Pancreas (tissue), 10 donors: ENCODE measurements around the gene AGPAT2. TPM values are rescaled to one million over a fixed set of nuclear protein-coding genes. Genes with fewer than 3 reads are reported as not detected.
A peak's percentile ranks its signal among the peaks of the same experiment; 100 is the strongest.

Source experiments
- ATAC-seq, 4 donors: fragments of 200-7000 bp; cut with Tn5 transposase; one replicate each; pipeline versions ENCODE4 v1.8.0 to v1.9.1; 2020; ENCODE audit warnings: mild to moderate bottlenecking in 4 of 4, moderate library complexity in 4 of 4
- DNase-seq, 6 donors: peaks; one replicate each; pipeline ENCODE4 v3.0.0-alpha.2; 2020
- FAIRE-seq: peaks from 2 replicates; lab custom pipeline; 2012; peaks lifted over from hg19 to GRCh38; lab: Jason Lieb, UNC
- H3K27ac ChIP-seq, 4 donors: fragments of 200-600 bp; sonication (generic); 1 replicate in 3 of 4; 2 replicates in 1 of 4; pipeline versions ENCODE4 v1.5.0 to v1.8.0; 2020
- H3K27me3 ChIP-seq, 4 donors: fragments of 200-600 bp; one replicate each; pipeline ENCODE4 v1.8.0; 2021
- H3K36me3 ChIP-seq, 3 donors: fragments of 200-600 bp; sonication (generic) in 1 of 3; one replicate each; pipeline versions ENCODE4 v1.5.0 to v1.8.0; 2020 to 2021
- H3K4me1 ChIP-seq, 3 donors: fragments of 200-600 bp; one replicate each; pipeline ENCODE4 v1.8.0; 2021
- H3K4me3 ChIP-seq, 4 donors: fragments of 200-600 bp; sonication (generic) in 2 of 4; one replicate each; pipeline versions ENCODE4 v1.5.0 to v1.8.0; 2020 to 2021
- H3K9me3 ChIP-seq, 4 donors: fragments of 200-600 bp; one replicate each; pipeline ENCODE4 v1.8.0; 2021
- WGBS, 2 donors: extraction: QIAGEN DNeasy Blood & Tissue Kit; methylation state at CpG; one replicate each; pipeline ENCODE4 v1.1.7; 2013; 5-methylcytosine and 5-hydroxymethylcytosine counted together
- intact Hi-C, 3 donors: fragments of 100-400 bp; cut with DNase I; formaldehyde crosslinking; loops; one replicate each; pipeline versions ENCODE4 v1.11.1 to v1.14.2; 2022
- polyA plus RNA-seq, 2 donors: library from polyadenylated mRNA; stranded (reverse); fragments of 200-250 nt; gene quantifications; one replicate each; pipeline ENCODE4 v1.2.3, GENCODE V29; 2013
- total RNA-seq, 6 donors: library from RNA; stranded (reverse); fragmentation: NEBNext Ultra II Directional in 4 of 6; extraction: Animal tissue kit (Norgen Biotek cat#: 25700) in 4 of 6; gene quantifications; one replicate each; pipeline versions ENCODE4 v1.2.1 to v1.2.4, GENCODE V29; 2021 to 2023
- TF ChIP-seq, protein P1 (sequence below), 4 donors: fragments of 200-600 bp; sonication (generic) in 3 of 4; IDR thresholded peaks; one replicate each; pipeline versions ENCODE4 v1.5.0 to v1.8.0; 2021; ENCODE audit warnings: antibody characterized with exemption in 4 of 4
- donor health status: healthy with polysubstance abuse.
- donor health status: DM: no; HTN: no; CAD: no; lungs with moderate emphysema.
- donor health status: DM: no; HTN: no; CAD: no.
- donor health status: control.
- donor health status: control.
- donor health status: Bipolar disorder and iron deficiency.
- donor health status: DM: yes; HTN: yes; CAD: no.
- donor health status: DM: no; HTN: no; CAD: no.
- donor health status: DM: no; HTN: no; CAD: no.
- donor health status: DM: yes; HTN: yes; CAD: no.

The AGPAT2 gene
- total and polyA plus RNA-seq, 8 donors = 57.0 to 158 (median 82.7) TPM

DNA sequence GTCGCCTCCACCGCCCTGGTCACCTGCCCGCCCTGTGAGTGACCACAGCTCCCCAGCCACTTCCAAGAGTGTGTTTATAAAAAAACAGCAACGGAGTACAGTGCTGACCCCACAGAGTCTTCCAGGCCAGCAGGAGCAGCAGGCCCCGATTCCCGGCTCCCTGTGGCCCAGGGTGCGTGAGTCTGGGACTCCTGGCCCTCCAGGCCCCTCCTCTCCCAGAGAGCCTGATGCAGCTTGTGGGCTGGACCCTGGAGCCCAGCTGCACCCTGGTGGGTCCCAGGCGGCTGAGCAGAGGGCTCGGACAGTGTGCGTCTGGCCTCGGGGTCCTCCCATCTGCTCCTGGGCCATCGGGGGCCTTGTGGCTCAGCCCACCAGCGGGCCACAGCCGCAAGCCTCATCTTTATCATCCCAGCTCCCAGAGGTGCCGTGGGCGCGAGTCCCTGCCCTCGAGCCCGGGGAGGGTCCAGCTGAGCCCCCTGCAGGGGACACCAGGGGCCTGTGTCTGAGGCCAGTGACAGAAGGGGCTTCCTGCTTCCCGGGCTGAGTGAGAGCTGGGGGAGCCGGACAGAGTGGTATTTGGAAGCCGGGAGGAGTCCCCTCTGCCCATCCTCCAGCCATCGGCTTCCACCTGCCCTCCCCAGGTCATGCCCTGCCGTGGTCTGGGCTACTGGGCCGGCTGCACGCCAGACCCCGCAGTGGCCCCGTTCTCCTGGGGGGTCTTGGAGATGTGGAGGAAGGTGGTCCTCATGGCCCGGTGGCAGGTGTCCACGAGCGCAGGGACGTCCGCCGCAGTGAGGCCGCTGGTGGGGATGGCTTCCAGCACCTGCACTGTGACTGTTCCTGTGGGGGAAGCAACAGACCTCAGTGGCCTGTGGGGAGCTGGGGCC lies 13.9 kb downstream of the AGPAT2 start:
- FAIRE-seq (no peak), ATAC-seq (no peak), DNase-seq (no peak)
- TF ChIP-seq, protein P1, sequence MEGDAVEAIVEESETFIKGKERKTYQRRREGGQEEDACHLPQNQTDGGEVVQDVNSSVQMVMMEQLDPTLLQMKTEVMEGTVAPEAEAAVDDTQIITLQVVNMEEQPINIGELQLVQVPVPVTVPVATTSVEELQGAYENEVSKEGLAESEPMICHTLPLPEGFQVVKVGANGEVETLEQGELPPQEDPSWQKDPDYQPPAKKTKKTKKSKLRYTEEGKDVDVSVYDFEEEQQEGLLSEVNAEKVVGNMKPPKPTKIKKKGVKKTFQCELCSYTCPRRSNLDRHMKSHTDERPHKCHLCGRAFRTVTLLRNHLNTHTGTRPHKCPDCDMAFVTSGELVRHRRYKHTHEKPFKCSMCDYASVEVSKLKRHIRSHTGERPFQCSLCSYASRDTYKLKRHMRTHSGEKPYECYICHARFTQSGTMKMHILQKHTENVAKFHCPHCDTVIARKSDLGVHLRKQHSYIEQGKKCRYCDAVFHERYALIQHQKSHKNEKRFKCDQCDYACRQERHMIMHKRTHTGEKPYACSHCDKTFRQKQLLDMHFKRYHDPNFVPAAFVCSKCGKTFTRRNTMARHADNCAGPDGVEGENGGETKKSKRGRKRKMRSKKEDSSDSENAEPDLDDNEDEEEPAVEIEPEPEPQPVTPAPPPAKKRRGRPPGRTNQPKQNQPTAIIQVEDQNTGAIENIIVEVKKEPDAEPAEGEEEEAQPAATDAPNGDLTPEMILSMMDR (IDR thresholded peaks at IDR 0.05) = no peak
- Histone ChIP-seq H3K27me3 (no peaks in the 10 kb centered on the region), H3K4me1 (peaks cover 9 to 20% (median 9%) of the 10 kb centered on the region in 3 donors), H3K9me3 (no peaks in the 10 kb centered on the region), H3K27ac (no peak overlapping the region), H3K36me3 (peaks cover 0 to 16% (median 0%) of the 10 kb centered on the region in 3 donors), H3K4me3 (no peak overlapping the region)
- WGBS, 2 donors = 86 to 89% methylated on average over 35 of the region's 35 CpGs
- intact Hi-C loops = no loop called here

DNA sequence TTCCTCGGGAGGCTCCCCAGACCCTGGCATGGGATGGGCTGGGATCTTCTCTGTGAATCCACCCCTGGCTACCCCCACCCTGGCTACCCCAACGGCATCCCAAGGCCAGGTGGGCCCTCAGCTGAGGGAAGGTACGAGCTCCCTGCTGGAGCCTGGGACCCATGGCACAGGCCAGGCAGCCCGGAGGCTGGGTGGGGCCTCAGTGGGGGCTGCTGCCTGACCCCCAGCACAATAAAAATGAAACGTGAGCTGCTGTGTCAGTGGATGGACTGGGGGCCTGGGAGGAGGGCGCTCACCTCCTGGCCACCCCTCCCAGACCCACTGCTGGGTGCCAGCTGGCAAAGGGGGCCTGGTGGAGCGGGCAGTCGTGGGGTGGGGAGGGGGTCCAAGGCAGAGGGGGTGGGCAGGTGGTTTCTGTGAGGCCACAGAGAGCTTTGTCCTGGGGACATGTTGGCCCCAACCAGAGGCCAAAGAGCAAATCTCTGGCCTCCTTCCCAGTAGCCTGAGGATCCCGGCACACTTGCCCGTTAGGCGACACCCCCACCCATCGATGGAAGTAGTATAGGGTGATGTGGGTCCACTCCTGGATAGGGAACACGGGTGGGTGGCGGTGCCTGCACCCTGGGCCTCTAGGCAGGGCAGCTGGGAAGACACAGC lies 14.7 kb downstream of the AGPAT2 start:
- Histone ChIP-seq H3K4me1 (peaks cover 9 to 20% (median 9%) of the 10 kb centered on the region in 3 donors), H3K9me3 (no peaks in the 10 kb centered on the region), H3K4me3 (no peak overlapping the region), H3K36me3 (peaks cover 0 to 16% (median 0%) of the 10 kb centered on the region in 3 donors), H3K27ac (no peak overlapping the region), H3K27me3 (no peaks in the 10 kb centered on the region)
- ATAC-seq (no peak), FAIRE-seq (no peak), DNase-seq (no peak)
- WGBS, 2 donors = 54 to 60% methylated on average over 14 of the region's 14 CpGs
- TF ChIP-seq, protein P1 (IDR thresholded peaks at IDR 0.05) = no peak
- intact Hi-C loops = no loop called here

DNA sequence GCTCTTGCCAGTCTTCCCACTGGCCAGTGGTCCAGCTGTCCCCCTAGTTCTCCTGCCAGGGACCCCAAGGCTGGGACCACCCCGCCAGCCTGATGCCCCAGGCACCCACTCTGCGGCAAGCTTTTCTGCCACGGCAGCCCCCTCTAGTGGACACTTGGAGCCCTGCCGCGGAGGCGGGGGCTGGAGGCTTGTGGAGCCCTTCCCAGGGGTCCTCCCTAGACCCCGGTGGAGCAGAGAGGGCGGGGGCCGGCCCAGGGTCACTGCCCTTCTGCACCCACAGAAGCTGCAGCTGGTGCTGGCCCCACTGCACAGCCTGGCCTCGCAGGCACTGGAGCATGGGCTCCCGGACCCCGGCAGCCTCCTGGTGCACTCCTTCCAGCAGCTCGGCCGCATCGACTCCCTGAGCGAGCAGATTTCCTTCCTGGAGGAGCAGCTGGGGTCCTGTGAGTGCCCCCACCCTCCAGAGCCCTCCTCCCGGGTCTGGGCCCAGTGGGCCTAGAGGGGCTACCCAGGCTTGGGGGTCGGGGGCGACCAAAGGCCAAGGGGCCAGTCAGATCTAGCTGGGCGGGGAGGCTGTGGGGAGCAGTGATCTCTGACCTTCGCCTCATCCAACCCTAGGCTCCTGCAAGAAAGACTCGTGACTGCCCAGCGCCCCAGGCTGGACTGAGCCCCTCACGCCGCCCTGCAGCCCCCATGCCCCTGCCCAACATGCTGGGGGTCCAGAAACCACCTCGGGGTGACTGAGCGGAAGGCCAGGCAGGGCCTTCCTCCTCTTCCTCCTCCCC lies 15.4 kb downstream of the AGPAT2 start:
- no peak for FAIRE-seq
- DNase-seq = peak in 3 of 6 donors; percentile 60 to 85 (median 76)
- H3K27ac ChIP-seq = no peak overlapping the region
- TF ChIP-seq, protein P1 (IDR thresholded peaks at IDR 0.05) = peak; percentile 83 to 85 (median 84)
- no peak overlapping the region for H3K4me3 ChIP-seq
- 42 to 45% methylated on average over 27 of the region's 27 CpGs for WGBS, 2 donors
- H3K27me3 ChIP-seq = no peaks in the 10 kb centered on the region
- peaks cover 0 to 12% (median 0%) of the 10 kb centered on the region in 3 donors for H3K36me3 ChIP-seq
- peaks cover 9 to 20% (median 9%) of the 10 kb centered on the region in 3 donors for H3K4me1 ChIP-seq
- peak; percentile 28 to 48 (median 31) for ATAC-seq
- no peaks in the 10 kb centered on the region for H3K9me3 ChIP-seq
- intact Hi-C loops = no loop called here

DNA sequence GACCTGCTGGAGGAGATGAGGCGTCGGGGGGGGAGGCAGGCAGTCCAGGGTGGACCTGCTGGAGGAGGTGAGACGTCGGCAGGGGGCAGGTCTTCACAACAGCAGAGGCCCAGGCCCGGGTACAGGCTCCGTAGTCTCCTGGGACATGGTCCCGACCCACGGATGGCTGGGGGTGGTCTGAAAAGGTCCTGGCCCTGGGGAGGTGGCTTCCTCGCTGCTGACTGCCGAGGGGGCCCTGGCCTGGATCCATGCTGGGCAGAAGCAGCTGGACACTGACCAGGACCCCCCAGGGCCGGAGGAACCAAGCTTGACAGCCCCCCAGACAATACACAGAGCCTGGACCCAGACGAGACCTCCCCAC lies 16.0 kb downstream of the AGPAT2 start:
- 15 to 23% methylated on average over 8 to 12 of the region's 12 CpGs for whole genome bisulfite sequencing, 2 donors
- H3K27ac ChIP-seq = no peak overlapping the region
- H3K4me3 ChIP-seq = no peak overlapping the region
- TF ChIP-seq, protein P1 (IDR thresholded peaks at IDR 0.05) = no peak
- FAIRE-seq (no peak), ATAC-seq (peak in 1 of 4 donors; percentile 4), DNase-seq (peak in 1 of 6 donors; percentile 40)
- H3K9me3 ChIP-seq = no peaks in the 10 kb centered on the region
- peaks cover 0 to 6% (median 0%) of the 10 kb centered on the region in 3 donors for H3K36me3 ChIP-seq
- no peaks in the 10 kb centered on the region for H3K27me3 ChIP-seq
- H3K4me1 ChIP-seq = peaks cover 8 to 16% (median 8%) of the 10 kb centered on the region in 3 donors
- intact Hi-C loops = no loop called here
